Activated T-helper 17 cell treated with anti-CD3 and anti-CD28 coated beads, Interleukin-2, amount 50 U/mL, for 72 hours (primary cell): Measurements from ENCODE around the gene NKX1-1. TPM values are rescaled to one million over a fixed set of nuclear protein-coding genes. Genes with fewer than 3 reads are reported as not detected.

Experiments used
- ATAC-seq: fragments of 150-1000 bp; cut with Tn5 transposase; replicated peaks from 2 replicates; pipeline ENCODE4 v1.10.0; 2021; ENCODE audit warnings: mild to moderate bottlenecking, moderate library complexity
- H3K27ac Mint-ChIP-seq: one replicate; pipeline ENCODE4 v1.8.0; 2022; ENCODE audit warnings: mixed read lengths
- H3K27me3 Mint-ChIP-seq: one replicate; pipeline ENCODE4 v1.8.0; 2022; ENCODE audit warnings: mixed read lengths
- H3K36me3 Mint-ChIP-seq: one replicate; pipeline ENCODE4 v1.8.0; 2022; ENCODE audit warnings: low read depth, mild to moderate bottlenecking, mixed read lengths
- H3K4me1 Mint-ChIP-seq: one replicate; pipeline ENCODE4 v1.8.0; 2022; ENCODE audit warnings: mixed read lengths
- H3K4me3 Mint-ChIP-seq: one replicate; pipeline ENCODE4 v1.8.0; 2022; ENCODE audit warnings: mild to moderate bottlenecking, mixed read lengths
- H3K9me3 Mint-ChIP-seq: one replicate; pipeline ENCODE4 v1.8.0; 2022; ENCODE audit warnings: mixed read lengths
- total RNA-seq, 2 donors: library from RNA; stranded (reverse); gene quantifications; one replicate each; pipeline ENCODE4 v1.2.3, GENCODE V29; 2022

The NKX1-1 gene
- total RNA-seq, 2 donors from 2014 or later: not detected

DNA sequence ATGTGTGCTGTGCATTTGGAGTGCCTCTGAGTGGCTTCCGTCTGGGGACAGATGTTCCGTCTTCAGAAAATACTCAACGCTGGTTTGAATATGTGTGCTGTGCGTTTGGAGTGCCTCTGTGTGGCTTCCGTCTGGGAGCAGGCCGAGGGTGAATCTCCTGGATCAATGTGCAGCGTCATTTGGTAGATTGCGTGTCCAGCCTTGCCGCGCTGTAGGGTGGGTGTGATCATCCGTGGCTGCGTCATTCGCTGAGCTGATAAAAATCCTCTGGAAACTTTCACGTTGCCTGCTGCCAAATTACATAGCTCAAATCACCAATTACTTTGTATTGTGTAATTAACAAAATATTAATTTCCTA is 47.1 kb downstream of the NKX1-1 start:
- Mint-ChIP-seq H3K27ac (no peak overlapping the region), H3K27me3 (no peaks in the 10 kb centered on the region), H3K4me1 (no peaks in the 10 kb centered on the region), H3K36me3 (no peaks in the 10 kb centered on the region), H3K9me3 (no peaks in the 10 kb centered on the region), H3K4me3 (no peak overlapping the region)
- no peak for ATAC-seq

DNA sequence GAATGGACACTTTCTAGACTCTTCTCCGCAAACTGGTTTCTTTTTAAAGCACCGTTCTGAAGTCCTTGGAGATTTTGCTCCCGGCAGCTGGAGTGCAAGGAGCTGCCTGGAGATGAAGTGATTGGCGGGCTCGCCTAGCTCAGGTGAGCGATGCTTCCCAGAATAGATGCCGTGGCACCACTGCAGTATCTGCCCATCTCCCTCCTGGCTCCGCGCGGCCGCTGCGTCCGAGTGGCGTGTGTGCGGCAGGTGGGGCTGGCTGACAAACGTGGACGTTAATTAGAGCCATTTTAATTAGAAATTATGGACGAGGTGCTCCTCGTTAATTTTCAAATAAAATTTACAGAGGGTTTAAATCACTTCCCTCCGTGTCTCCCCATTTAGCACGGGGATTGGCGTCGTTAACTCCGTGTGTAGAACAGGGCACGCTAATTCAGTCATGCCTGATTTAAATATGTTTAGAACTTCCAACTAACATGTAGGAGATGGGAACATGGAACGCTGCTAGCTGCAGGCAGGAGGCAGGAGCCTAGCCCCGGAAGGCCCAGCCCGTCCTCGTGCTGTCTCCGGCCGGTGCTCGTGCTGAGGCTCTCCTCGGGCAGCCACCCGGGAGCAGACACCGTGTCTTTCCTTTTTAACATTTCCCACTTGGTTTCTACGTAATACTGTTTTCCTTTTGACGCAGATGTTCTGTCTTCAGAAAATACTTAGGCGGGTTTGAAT is 47.7 kb downstream of the NKX1-1 start:
- Mint-ChIP-seq H3K4me3 (no peak overlapping the region), H3K27ac (no peak overlapping the region), H3K27me3 (no peaks in the 10 kb centered on the region), H3K4me1 (no peaks in the 10 kb centered on the region), H3K36me3 (no peaks in the 10 kb centered on the region), H3K9me3 (no peaks in the 10 kb centered on the region)
- ATAC-seq: no peak

DNA sequence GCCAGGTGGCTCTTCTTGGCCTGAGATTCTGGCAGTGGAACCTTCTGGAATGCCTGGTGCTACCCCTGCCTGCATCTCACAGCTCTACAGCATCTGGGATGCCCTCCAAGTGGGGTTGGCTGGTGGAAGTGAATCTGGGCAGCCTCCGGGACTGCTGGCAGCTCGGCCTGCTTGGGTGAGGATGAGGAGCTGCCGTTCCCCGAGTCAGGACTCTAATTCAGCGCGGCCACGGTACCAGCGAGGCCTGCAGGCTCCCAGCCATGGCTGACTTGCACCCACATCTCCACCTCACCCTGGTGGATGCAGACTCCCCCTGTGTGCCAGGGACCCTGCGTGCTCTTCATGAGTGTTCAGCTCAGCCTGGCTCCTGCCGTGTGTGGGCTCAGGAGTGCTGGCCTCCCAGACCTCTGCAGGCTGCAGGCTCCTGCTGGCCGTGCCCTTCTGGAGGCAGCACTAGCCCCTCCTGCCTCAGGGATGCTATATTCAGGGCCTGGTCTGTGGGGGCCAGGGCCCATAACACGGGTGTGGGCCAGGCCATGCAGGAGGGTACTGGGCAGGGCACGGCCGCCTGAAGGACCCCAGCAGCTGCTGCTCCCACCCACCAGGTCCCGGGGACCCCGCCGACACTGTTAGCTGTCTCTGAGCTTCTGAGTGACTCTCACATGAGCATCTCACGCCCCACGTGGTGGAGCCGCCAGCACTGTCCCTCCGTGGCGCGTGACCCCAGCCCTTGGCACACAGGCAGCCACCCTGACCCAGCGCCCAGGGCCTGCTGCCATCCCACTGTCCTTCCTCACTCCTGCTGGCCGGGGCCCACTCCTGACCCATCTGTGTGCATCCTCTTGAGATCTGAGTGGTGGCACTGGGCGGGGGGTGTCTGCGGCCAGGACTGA is 48.6 kb downstream of the NKX1-1 start:
- no peaks in the 10 kb centered on the region for H3K36me3 Mint-ChIP-seq
- H3K9me3 Mint-ChIP-seq: no peaks in the 10 kb centered on the region
- H3K27me3 Mint-ChIP-seq: no peaks in the 10 kb centered on the region
- no peak overlapping the region for H3K4me3 Mint-ChIP-seq
- no peak for ATAC-seq
- H3K27ac Mint-ChIP-seq: no peak overlapping the region
- H3K4me1 Mint-ChIP-seq: no peaks in the 10 kb centered on the region

DNA sequence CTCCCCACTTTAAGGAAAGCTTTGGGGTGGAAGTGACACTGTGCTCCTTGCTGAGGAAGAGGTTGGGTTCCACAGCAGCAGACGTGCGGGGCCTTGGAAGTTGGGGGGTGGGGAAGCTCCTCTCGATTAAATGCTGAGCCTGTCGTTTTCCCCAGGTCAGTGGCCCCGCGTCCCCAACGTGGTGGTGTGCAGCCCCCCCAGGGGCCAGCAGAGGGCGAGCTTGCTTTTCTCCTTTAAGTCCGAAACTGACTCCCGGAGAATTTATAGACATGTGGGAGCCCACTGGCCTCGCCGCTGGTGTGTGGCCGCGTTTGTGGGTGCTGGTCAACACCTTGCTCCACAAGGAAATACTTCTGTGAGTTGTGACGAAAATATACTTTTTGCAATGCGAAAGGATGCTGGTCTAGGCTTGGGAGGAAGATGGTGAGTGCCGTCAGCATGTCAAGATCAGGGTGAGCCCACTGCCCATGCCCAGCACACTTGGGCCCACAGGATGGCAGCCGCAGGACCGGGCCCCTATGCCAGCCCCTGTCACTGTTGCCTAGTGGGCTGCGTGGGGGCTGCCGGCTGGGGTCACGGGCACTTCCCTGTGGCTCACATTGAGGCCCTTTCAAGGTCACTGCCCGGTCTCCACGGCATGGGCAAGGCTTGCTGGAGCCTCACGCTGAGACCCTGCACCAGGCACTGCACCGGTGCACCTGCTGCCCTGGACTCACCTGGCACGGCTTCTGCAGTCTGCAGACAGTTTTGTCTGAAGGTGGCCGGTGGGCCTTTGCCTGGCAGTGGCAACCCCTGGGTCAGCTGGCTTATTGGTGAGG is 49.9 kb downstream of the NKX1-1 start:
- Mint-ChIP-seq H3K27ac (no peak overlapping the region), H3K27me3 (no peaks in the 10 kb centered on the region), H3K4me3 (no peak overlapping the region), H3K9me3 (no peaks in the 10 kb centered on the region), H3K4me1 (peaks cover 5% of the 10 kb centered on the region), H3K36me3 (no peaks in the 10 kb centered on the region)
- ATAC-seq: no peak

DNA sequence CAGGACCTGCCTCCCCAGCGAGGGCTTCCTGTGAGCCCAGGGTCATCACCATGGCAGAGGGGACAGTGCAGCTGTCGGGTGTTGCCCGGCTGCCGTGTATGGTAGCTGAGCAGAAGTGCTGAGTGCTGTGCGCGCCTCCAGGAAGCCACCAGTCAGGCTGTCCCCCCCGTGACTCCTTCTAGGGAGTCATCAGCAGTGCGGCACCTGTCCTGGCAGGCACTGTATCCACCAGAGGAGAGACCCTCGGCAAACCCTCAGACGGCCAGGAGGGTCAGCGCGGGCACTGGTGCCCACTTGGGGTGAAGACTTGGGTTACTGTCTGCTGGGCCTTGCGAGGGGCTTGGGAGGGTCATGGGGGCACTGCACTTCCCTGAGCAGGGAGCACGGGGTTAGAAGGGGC is 50.9 kb downstream of the NKX1-1 start:
- ATAC-seq: no peak
- Mint-ChIP-seq H3K36me3 (no peaks in the 10 kb centered on the region), H3K4me1 (peaks cover 5% of the 10 kb centered on the region)

DNA sequence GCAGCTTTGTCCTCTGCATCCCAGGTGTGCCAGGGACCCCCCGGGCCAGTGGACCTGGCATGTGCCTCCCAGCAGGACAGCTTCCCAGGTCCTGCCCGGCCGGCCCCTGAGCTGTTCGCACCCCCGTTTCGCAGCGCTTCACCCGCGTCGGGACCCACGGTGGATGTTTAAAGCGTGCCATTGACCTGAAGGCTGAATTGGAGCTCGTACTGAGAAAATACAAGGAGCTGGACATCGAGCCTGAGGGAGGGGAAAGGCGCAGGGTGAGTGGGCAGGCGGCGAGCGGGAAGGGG is 51.3 kb downstream of the NKX1-1 start:
- ATAC-seq: no peak
- Mint-ChIP-seq H3K4me1 (peaks cover 5% of the 10 kb centered on the region), H3K36me3 (no peaks in the 10 kb centered on the region), H3K9me3 (no peaks in the 10 kb centered on the region), H3K27me3 (no peaks in the 10 kb centered on the region), H3K4me3 (no peak overlapping the region), H3K27ac (no peak overlapping the region)

More for the DNA sequence above, 50.9 kb downstream of the NKX1-1 start:
- no peak overlapping the region for H3K4me3 Mint-ChIP-seq
- no peaks in the 10 kb centered on the region for H3K27me3 Mint-ChIP-seq
- H3K27ac Mint-ChIP-seq: no peak overlapping the region
- H3K9me3 Mint-ChIP-seq: no peaks in the 10 kb centered on the region

DNA sequence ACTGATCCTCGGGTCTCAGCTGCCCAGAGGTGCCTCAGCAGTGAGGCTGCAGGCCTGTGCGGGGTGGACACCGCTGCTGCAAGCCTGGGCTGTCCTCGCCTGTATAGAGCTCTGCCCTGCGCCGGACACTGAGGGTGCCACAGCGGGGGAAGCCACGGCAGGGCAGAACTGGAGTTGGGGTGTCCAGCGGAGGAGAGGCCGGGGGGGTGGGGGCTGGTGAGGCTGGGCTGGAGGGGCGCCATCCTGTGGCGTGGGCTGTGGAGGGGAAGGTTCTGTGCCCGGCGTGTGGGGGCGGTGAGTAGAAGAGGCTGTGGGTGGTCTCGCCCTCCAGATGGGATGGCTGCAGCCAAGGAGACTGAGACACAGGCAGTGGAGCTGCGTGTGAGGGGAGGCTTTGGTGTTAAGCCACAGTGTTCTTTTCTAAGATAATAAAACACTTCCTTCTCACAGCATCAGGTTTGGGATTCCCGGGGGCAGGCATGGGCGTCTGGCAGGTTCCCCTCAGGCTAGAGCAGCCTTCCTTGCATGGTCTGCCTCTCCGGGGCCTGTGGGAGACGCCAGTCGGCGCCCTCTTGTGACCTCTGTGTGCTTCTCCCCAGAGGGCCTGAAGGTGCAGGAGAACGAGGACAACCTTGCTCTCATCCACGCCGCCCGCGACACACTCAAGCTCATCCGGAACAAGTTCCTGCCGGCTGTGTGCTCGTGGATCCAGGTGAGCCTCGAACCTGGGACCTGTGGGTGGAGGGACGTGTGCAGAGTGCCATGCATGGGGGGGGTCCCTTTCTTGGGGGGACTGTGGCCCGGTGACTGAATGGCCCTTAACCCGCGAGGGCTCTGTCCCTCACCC is 51.9 kb downstream of the NKX1-1 start:
- ATAC-seq: no peak
- H3K9me3 Mint-ChIP-seq: no peaks in the 10 kb centered on the region

DNA sequence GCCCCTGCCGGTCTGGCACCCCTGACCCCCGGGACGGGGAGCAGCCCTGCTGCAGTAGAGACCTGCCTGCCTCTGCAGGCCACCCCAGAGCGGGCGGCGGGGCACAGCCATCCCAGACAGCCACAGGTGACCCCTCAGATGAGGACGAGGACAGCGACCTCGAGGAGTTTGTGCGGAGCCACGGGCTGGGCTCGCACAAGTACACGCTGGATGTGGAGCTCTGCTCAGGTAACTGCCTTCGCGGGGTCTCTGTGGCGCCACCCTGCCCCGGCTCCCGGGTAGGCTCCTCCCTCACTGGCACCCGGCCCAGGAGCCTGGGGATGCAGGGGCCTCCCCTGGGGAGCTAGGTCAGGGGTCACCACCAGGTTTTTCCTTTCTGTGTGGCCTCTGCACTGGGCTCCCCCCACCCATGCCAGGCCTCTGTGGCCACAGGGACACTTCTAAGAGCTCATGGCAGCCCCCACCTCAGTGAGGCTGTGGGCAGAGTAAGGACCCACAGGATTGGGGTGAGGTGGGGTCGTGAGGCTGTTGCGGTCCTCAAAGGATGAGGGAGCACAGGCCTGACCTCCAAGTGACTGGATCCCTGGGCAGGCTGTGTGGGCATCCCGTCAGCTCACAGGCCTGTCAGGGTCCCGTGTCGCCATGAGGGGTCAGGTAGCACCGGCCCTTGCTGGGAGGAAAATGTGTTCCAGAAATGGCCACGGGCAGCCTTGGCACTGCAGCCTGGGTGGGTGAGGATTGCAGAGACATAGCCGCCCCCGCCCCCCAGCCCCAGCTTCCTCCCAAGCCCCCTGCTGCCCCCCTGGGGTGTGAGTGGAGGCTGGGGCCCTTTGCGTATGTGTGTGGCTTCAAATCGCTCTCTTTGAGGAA is 52.8 kb downstream of the NKX1-1 start:
- Mint-ChIP-seq H3K27ac (no peak overlapping the region), H3K36me3 (no peaks in the 10 kb centered on the region), H3K9me3 (no peaks in the 10 kb centered on the region), H3K4me3 (no peak overlapping the region), H3K4me1 (peaks cover 12% of the 10 kb centered on the region), H3K27me3 (no peaks in the 10 kb centered on the region)
- ATAC-seq: no peak

More for the DNA sequence above, 51.9 kb downstream of the NKX1-1 start:
- no peaks in the 10 kb centered on the region for H3K27me3 Mint-ChIP-seq
- H3K27ac Mint-ChIP-seq: no peak overlapping the region
- H3K4me1 Mint-ChIP-seq: peaks cover 5% of the 10 kb centered on the region
- no peak overlapping the region for H3K4me3 Mint-ChIP-seq
- no peaks in the 10 kb centered on the region for H3K36me3 Mint-ChIP-seq

Other genes with a start within 250 kb of the NKX1-1 start
- 10 to 100 TPM; 17.3 to 18.7 TPM for gene SPON2, start 233.9 kb downstream of the NKX1-1 start, total RNA-seq
- gene CTBP1, start 157.3 kb downstream of the NKX1-1 start, total RNA-seq: 100 to 1,000 TPM; 117 to 173 TPM
- gene MAEA, start 116.6 kb downstream of the NKX1-1 start, total RNA-seq: 10 to 100 TPM; 61.4 to 62.8 TPM
- gene UVSSA, start 59.2 kb downstream of the NKX1-1 start, total RNA-seq: 10 to 100 TPM; 15.8 to 22.3 TPM